GM12864 (cell line): ENCODE measurements around the gene TMEM123.

ENCODE experiments used
- DNase-seq: peaks from one replicate; pipeline ENCODE4 v3.0.0-alpha.2; 2011; ENCODE audit warnings: low read depth
- H3K4me3 ChIP-seq: 2 replicates; pipeline ENCODE4 v1.5.1; 2011; ENCODE audit warnings: mild to moderate bottlenecking, low read depth, low read length, control low read depth
- TF ChIP-seq, protein P1 (sequence below): IDR thresholded peaks from 2 replicates; pipeline ENCODE4 v1.5.1; 2011; ENCODE audit warnings: low read depth, mild to moderate bottlenecking, moderate library complexity, low read length, control low read depth, inconsistent platforms; ENCODE audit errors: missing control alignments

Gene TMEM123

DNA sequence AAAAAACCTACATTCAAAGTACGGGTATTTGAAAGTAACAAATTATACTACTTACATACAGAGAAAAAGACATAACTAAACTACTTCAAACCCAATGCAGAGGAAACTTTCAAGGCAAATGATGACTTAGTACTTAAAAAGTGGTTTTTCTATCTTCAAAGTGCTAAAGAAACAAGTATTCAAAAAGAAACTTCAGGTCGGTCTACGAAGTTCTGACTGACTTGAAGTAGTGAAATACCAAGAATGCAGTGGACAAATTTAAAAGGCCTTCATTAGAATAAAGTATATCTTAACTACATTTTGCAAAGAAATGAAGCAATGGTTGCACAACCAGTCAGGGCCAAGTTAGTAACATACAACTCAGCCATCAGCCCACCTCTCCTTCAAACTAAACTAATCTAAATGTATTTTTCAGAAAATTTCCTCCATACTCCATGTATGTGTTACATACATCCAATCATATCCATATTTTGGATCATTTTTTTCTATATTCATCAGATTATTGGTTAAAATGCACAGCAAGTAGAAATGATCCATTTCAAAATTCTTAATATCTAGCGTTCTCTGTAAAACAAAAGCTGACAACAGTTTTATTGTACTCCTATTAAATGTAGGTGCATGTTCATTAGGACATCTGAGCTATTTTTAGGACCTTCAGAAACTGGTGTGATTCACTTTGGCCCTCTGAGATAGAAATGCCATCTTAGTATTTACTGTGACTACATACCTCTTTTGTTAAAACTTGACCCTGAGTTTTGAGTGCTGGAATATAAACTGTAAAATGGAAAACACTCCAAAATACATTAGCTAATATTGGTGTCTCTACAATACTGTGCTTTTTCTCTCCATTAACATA is 55.6 kb downstream of the TMEM123 start:
- TF ChIP-seq, protein P1, sequence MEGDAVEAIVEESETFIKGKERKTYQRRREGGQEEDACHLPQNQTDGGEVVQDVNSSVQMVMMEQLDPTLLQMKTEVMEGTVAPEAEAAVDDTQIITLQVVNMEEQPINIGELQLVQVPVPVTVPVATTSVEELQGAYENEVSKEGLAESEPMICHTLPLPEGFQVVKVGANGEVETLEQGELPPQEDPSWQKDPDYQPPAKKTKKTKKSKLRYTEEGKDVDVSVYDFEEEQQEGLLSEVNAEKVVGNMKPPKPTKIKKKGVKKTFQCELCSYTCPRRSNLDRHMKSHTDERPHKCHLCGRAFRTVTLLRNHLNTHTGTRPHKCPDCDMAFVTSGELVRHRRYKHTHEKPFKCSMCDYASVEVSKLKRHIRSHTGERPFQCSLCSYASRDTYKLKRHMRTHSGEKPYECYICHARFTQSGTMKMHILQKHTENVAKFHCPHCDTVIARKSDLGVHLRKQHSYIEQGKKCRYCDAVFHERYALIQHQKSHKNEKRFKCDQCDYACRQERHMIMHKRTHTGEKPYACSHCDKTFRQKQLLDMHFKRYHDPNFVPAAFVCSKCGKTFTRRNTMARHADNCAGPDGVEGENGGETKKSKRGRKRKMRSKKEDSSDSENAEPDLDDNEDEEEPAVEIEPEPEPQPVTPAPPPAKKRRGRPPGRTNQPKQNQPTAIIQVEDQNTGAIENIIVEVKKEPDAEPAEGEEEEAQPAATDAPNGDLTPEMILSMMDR = no peak
- H3K4me3 ChIP-seq = no peak overlapping the region
- no peak for DNase-seq

DNA sequence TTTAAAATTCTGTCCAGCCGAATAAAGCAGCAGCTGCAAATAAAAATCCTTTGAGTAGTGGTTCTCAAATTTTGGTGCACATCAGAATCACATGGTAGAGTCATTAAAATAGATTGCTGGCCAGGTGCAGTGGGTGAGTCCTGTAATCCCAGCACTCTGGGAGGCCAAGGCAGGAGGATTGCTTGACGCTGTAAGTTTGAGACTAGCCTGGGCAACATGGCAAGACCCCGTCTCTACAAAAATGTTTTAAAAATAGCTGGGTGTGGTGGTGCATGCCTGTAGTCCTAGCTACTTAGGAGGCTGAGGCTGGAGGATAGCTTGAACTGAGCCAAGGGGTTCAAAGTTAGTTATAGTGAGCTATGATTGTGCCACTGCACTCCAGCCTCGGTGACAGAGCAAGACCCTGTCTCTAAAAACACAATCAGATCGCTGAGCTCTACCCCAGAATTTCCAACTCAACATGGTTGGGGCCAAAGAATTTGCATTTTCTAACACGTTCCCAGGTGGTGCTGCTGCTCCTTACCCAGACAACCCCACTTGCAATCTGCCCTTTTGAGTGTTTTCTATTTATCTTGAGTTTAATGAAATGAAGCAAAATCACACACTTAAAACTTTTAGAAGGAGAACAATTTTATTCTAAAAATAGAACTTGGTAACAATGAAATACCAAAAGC is 56.7 kb downstream of the TMEM123 start:
- TF ChIP-seq, protein P1 = no peak

DNA sequence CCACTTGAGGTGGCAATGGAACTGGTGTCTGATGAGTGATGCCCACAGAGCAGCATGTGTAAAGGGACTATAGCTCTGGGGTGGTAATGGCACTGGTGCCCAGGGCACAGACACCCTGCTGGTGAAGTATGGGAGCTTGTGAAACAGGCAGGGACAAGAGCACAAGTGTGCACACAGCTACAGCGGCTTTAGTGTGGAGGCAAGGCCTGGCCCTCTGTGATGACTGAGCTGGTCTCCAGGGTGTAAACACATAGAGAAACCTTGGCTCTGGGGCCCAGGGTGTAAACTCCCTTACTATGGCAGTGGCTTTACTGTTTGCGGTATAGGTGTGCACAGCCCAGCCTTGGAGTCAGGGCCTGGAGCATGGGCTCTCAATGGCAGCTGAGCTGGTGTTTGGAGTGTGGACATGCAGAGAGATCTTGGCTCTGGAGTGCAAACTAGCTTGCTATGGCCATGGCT is 59.3 kb downstream of the TMEM123 start:
- TF ChIP-seq, protein P1 = no peak
- H3K4me3 ChIP-seq = no peak overlapping the region
- DNase-seq = no peak

More for the DNA sequence above, 56.7 kb downstream of the TMEM123 start:
- H3K4me3 ChIP-seq = no peak overlapping the region
- no peak for DNase-seq

DNA sequence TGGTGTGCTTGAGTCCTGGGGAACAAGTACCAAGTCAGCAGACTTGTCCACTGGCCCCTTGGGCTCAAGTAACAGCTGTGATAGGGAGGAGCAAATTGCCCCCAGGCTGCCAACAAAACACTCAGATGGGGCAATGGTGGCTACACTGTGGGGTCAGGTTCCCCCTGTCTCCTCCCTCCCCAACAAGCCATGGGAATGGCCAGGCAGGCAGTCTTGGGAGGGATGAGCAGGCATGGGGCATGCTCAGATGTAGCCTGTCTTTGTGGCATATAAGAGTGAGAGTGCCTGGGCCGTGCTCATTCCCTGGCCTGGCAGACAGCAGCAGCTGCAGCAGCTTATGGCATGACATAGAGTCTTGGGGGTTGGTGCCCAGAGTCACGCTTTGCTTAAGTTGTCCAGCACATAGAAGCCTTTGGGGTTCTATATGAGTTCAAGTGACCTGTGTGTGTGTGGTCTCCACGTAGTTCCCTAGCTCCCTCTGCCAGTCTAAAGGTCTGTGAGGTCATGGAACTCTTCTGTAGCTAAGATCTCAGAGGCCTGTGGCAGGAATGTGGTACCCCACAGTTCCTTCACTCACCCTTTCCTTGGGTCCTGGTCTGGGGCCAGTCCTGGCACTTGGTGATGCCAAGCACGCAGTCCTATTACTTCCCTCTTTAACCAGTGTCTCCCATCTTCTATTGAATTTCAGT is 60.9 kb downstream of the TMEM123 start:
- no peak for DNase-seq
- TF ChIP-seq, protein P1 = no peak
- no peak overlapping the region for H3K4me3 ChIP-seq

DNA sequence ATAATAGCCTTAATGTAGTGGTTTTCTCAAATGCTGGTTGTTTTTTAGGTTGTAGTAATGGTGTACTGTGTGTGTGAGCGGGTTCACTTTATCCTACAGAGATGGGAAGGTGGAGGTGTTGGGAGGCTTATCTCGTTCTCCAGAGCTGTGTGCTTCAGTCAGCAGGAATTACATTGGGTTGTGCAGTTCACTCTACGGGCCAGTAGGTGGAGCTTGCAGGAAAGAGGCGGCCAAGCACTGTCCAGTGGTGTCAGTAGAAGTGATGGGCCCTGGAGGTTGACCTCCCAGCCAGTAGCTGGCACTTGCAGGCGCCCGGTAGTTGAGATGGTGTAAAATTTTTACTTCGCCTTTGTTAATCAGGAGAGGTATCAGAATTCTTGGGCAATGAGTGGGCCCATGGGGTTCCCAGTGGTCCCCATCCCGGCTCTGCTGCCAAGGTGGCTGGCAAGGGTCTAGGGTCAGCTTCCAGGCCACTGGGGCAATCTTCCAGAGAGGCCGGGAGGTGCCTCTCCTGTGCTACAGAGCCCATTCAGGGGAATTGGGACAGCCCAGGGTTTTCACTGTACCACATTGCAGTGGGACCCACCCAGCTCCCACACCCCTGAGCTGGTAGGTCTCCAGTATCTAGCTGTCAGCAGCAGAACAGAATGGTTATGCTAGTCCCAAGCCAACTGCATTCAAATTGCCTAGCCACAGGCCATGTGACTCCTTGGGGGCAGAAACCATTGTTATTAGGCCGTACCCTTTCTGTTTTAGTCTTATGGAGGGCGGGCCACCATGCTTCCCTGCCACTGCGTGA is 61.7 kb downstream of the TMEM123 start:
- H3K4me3 ChIP-seq = no peak overlapping the region
- TF ChIP-seq, protein P1 = peak; percentile 93
- peak; percentile 24 for DNase-seq

DNA sequence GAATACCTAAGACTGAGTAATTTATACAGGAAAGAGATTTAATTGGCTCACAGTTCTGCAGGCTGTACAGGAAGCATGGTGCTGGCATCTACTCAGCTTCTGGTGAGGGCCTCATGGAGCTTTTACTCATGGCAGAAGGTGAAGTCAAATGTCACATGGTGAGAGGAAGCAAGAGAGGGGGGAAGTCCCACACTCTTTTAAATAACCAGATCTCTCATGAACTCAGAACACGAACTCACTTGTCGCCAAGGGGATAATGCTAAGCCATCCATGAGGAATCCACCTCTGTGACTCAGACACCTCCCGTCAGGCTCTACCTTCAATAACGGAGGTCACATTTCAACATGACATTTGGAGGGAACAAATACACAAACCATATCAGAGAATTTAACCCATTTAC is 63.3 kb downstream of the TMEM123 start:
- TF ChIP-seq, protein P1 = no peak
- DNase-seq = no peak
- H3K4me3 ChIP-seq = no peak overlapping the region
